ENCODE data around the gene SPSB4. TPM values are rescaled to one million over a fixed set of nuclear protein-coding genes. Genes with fewer than 3 reads are reported as not detected.

The SPSB4 gene
- total and polyA plus RNA-seq, 10 donors: 0.87 to 10.7 (median 5.9) TPM

DNA sequence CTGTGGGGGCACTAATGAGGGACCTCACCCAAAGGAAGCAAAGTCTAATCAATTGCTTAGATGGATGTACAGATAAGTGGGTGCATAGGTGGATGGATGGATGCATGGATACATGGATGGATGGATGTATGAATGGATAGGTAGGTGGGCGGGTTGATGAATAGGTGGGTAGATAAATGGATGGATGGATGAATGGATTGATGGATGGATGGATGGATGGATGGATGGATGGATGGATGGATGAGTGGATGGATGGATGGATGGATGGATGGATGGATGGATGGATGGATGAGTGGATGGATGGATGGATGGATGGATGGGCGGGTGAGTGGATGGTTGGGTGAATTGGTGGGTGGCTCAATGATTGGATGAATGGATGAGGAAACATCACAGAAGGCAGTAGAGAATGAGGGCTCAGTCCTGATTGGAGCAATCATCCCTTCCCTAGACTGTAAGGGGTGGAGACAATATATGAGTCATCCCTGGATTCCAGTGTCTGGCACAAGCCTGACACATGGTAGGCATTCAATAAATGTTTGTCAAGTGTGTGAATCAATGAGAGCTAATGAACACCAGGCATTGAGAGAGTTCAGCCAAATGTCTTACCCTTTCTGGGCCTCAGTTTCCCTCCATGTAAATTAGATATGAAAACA is 140.1 kb downstream of the SPSB4 start:
- DNase-seq: no peak
- H3K9me3 ChIP-seq: no peaks in the 10 kb centered on the region
- peaks cover 0 to 28% (median 0%) of the 10 kb centered on the region in 7 donors for H3K27me3 ChIP-seq (replicated peaks in 1 of 7)
- H3K4me3 ChIP-seq: no peak overlapping the region
- H3K36me3 ChIP-seq: no peaks in the 10 kb centered on the region
- intact Hi-C loops (cut with DNase I; ENCODE audit: low total_unique reads): loop anchor here (5.0 to 10.0 kb wide), 2 partner anchors 186 to 289 kb away; no protein-coding TSS in a partner anchor
- no peak for TF ChIP-seq POLR2A (IDR thresholded peaks at IDR 0.05)
- TF ChIP-seq POLR2AphosphoS5 (IDR thresholded peaks at IDR 0.05): no peak
- TF ChIP-seq, protein P1, sequence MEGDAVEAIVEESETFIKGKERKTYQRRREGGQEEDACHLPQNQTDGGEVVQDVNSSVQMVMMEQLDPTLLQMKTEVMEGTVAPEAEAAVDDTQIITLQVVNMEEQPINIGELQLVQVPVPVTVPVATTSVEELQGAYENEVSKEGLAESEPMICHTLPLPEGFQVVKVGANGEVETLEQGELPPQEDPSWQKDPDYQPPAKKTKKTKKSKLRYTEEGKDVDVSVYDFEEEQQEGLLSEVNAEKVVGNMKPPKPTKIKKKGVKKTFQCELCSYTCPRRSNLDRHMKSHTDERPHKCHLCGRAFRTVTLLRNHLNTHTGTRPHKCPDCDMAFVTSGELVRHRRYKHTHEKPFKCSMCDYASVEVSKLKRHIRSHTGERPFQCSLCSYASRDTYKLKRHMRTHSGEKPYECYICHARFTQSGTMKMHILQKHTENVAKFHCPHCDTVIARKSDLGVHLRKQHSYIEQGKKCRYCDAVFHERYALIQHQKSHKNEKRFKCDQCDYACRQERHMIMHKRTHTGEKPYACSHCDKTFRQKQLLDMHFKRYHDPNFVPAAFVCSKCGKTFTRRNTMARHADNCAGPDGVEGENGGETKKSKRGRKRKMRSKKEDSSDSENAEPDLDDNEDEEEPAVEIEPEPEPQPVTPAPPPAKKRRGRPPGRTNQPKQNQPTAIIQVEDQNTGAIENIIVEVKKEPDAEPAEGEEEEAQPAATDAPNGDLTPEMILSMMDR (IDR thresholded peaks at IDR 0.05 in 8 of 11, conservative IDR thresholded peaks at IDR 0.05 in 3 of 11): no peak
- peaks cover 0 to 10% (median 8%) of the 10 kb centered on the region in 6 donors for H3K4me1 ChIP-seq
- WGBS, 5 donors: 62 to 95% (median 78%) methylated on average over 2 of the region's 2 CpGs
- no peak overlapping the region for H3K27ac ChIP-seq

DNA sequence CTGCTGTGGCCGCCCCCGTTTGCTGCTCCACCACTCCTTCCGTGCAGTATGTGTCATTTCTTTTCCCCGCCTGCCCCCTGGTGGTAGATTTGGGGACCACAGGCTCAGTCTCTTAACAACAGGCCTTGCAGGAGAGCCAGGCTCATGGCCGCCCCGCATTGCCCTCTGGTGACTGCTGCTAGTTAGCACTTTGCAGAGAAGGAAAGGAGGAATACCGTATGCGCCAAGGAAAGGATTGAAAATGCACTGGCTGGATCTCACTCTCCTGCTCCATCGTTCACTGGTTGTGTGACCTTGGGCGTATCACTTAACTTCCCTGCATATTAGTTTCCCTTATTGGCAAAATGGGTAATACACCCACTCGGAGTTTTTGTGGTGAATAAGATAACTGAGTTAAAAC is 141.2 kb downstream of the SPSB4 start:
- intact Hi-C loops (cut with DNase I; ENCODE audit: low total_unique reads): loop anchor here (5.0 to 10.0 kb wide), 2 partner anchors 188 to 290 kb away; no protein-coding TSS in a partner anchor
- H3K4me1 ChIP-seq: peaks cover 0 to 10% (median 8%) of the 10 kb centered on the region in 6 donors
- no peaks in the 10 kb centered on the region for H3K9me3 ChIP-seq
- H3K36me3 ChIP-seq: no peaks in the 10 kb centered on the region
- TF ChIP-seq POLR2A (IDR thresholded peaks at IDR 0.05) (no peak), POLR2AphosphoS5 (IDR thresholded peaks at IDR 0.05) (peak in 2 of 3 donors; percentile 26 to 44)
- TF ChIP-seq, protein P1 (IDR thresholded peaks at IDR 0.05 in 8 of 11, conservative IDR thresholded peaks at IDR 0.05 in 3 of 11): peak; percentile 92 to 100 (median 97)
- WGBS, 5 donors: 11 to 15% (median 14%) methylated on average over 11 of the region's 11 CpGs
- H3K27ac ChIP-seq: no peak overlapping the region
- no peak overlapping the region for H3K4me3 ChIP-seq
- DNase-seq: peak; percentile 98
- H3K27me3 ChIP-seq (replicated peaks in 1 of 7): peaks cover 0 to 28% (median 0%) of the 10 kb centered on the region in 7 donors

DNA sequence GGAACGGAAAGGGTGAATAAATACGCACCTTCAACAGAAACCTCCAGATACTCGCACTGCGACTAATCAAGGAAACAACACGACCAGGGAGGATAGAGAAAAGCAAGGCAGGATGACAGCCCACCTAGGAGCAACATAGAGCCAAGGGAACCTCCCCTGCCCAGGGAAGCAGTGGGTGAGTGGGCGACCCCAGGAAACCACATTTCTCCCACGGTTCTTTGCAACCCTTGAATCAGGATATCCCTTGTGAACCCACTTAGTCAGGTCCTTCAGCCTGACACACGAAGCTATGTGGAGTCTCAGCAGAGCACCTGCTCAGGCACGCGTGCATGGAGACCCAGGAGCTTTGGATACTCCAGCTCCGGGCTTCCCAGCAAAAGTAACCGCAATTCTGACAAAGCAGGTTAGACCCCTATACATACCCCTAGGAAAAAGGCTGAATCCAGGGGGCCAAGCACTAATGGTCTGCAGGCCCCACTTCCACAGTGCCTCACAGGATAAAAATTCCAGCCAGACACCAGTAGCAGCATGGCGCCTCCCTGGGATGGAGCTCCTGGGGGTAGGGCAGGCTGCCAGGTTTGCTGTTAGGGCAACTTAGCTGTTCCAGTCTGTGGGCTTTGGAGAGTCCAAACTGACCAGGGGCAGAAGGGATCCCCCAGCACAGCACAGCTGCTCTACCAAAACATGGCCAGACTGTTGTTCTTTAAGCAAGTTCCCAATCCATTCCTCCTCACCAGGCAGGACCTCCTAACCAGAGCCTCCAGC is 142.1 kb downstream of the SPSB4 start:
- TF ChIP-seq POLR2A (IDR thresholded peaks at IDR 0.05) (no peak), POLR2AphosphoS5 (IDR thresholded peaks at IDR 0.05) (no peak)
- TF ChIP-seq, protein P1 (IDR thresholded peaks at IDR 0.05 in 8 of 11, conservative IDR thresholded peaks at IDR 0.05 in 3 of 11): no peak
- intact Hi-C loops (cut with DNase I; ENCODE audit: low total_unique reads): loop anchor here (5.0 to 10.0 kb wide), 2 partner anchors 188 to 291 kb away; no protein-coding TSS in a partner anchor
- Histone ChIP-seq H3K27ac (no peak overlapping the region), H3K9me3 (no peaks in the 10 kb centered on the region), H3K36me3 (no peaks in the 10 kb centered on the region), H3K4me3 (no peak overlapping the region), H3K27me3 (replicated peaks in 1 of 7) (peaks cover 0 to 28% (median 0%) of the 10 kb centered on the region in 7 donors), H3K4me1 (peaks cover 0 to 10% (median 8%) of the 10 kb centered on the region in 6 donors)
- DNase-seq: no peak
- 60 to 77% (median 68%) methylated on average over 9 to 13 of the region's 13 CpGs for WGBS, 5 donors

Other genes starting within 250 kb of the SPSB4 start
- gene SLC25A36, start 109.5 kb upstream of the SPSB4 start, total RNA-seq: 10 to 100 TPM; 43.9 to 82.5 (median 60.2) TPM
- gene SLC25A36, start 109.5 kb upstream of the SPSB4 start, polyA plus RNA-seq: 10 to 100 TPM; 19.1 to 22.5 (median 19.7) TPM
- gene PXYLP1, start 180.5 kb downstream of the SPSB4 start, total RNA-seq: 10 to 100 TPM in 3 of 7 donors, 1 to 10 TPM in 4; 6.4 to 15.6 (median 9.5) TPM
- 1 to 10 TPM; 2.9 to 4.1 (median 3.0) TPM for gene PXYLP1, start 180.5 kb downstream of the SPSB4 start, polyA plus RNA-seq